Parathyroid adenoma (tissue), 2 donors: Measurements from ENCODE around the gene TSPOAP1.

ENCODE experiments used
- H2AFZ ChIP-seq: fragments of 300-600 bp; sonication (generic); one replicate; pipeline ENCODE4 v1.7.0; 2017; ENCODE audit warnings: antibody characterized with exemption, mild to moderate bottlenecking
- H3K27ac ChIP-seq: fragments of 300-600 bp; sonication (generic); one replicate; pipeline ENCODE4 v1.7.0; 2017
- H3K27me3 ChIP-seq: fragments of 300-600 bp; sonication (generic); one replicate; pipeline ENCODE4 v1.7.0; 2017; ENCODE audit warnings: low read length; ENCODE audit not compliant: control insufficient read depth, insufficient read depth
- H3K36me3 ChIP-seq: fragments of 300-600 bp; sonication (generic); one replicate; pipeline ENCODE4 v1.7.0; 2017; ENCODE audit warnings: low read length; ENCODE audit not compliant: control insufficient read depth, insufficient read depth
- H3K4me1 ChIP-seq: fragments of 300-600 bp; sonication (generic); one replicate; pipeline ENCODE4 v1.7.0; 2017; ENCODE audit warnings: control low read depth
- H3K4me2 ChIP-seq: fragments of 300-600 bp; sonication (generic); one replicate; pipeline ENCODE4 v1.7.0; 2017; ENCODE audit warnings: low read length
- H3K4me3 ChIP-seq: fragments of 300-600 bp; sonication (generic); one replicate; pipeline ENCODE4 v1.7.0; 2017; ENCODE audit warnings: low read depth, low read length
- H3K79me2 ChIP-seq: fragments of 300-600 bp; sonication (generic); one replicate; pipeline ENCODE4 v1.7.0; 2017; ENCODE audit warnings: control low read depth
- H3K9ac ChIP-seq: fragments of 300-600 bp; sonication (generic); one replicate; pipeline ENCODE4 v1.7.0; 2017; ENCODE audit warnings: mild to moderate bottlenecking
- H3K9me3 ChIP-seq: fragments of 300-600 bp; sonication (generic); one replicate; pipeline ENCODE4 v1.7.0; 2017; ENCODE audit warnings: low read length; ENCODE audit not compliant: control insufficient read depth
- TF ChIP-seq, protein P1 (sequence below): fragments of 300-600 bp; sonication (generic); IDR thresholded peaks from one replicate; pipeline ENCODE4 v1.7.0; 2017; ENCODE audit warnings: antibody characterized with exemption, mild to moderate bottlenecking
- donor health status: primary hyperparathyroidism.

TSPOAP1 gene, protein sequence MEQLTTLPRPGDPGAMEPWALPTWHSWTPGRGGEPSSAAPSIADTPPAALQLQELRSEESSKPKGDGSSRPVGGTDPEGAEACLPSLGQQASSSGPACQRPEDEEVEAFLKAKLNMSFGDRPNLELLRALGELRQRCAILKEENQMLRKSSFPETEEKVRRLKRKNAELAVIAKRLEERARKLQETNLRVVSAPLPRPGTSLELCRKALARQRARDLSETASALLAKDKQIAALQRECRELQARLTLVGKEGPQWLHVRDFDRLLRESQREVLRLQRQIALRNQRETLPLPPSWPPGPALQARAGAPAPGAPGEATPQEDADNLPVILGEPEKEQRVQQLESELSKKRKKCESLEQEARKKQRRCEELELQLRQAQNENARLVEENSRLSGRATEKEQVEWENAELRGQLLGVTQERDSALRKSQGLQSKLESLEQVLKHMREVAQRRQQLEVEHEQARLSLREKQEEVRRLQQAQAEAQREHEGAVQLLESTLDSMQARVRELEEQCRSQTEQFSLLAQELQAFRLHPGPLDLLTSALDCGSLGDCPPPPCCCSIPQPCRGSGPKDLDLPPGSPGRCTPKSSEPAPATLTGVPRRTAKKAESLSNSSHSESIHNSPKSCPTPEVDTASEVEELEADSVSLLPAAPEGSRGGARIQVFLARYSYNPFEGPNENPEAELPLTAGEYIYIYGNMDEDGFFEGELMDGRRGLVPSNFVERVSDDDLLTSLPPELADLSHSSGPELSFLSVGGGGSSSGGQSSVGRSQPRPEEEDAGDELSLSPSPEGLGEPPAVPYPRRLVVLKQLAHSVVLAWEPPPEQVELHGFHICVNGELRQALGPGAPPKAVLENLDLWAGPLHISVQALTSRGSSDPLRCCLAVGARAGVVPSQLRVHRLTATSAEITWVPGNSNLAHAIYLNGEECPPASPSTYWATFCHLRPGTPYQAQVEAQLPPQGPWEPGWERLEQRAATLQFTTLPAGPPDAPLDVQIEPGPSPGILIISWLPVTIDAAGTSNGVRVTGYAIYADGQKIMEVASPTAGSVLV (N-terminal part only)

DNA sequence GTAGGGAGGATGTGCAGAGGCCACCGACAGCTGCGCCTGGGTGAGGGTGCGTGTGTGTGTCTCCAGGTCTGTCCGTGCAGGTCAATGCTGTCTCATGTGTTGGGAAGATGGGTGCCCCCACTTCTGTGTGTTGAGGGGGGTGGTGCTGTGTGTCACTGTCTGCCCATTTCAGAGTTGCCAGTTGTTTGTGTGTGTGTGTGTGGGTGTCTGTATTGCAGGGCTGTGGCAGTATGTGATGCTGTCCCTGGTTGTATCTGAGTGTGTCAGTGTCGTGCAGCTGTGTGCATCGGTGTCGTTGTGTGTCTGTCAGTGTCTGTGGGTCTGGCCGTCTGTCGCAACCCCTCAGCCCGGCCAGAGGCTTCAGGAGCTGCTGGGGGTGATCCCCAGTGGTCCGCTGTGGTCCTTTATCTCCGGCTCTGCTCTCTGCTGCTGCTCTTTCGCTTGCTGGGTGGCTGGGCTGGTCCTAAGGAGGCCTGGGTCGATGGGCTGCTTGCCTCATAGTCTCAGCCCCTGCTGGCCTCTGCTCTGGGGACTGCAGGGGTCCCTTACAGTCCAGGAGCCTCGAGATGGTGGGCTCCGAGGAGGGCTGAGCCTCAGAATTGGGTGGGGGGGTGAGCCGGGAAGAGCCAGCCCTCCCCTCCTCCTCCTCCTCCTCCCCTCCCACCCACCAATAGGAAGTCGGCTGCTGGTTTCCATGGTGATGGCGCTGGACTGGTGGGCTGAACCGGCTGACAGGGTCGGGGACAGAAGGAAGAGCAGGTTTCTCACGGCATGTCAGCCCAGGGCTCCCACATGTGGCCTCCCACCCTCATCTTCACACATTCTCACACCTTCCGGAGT lies at the start of gene TSPOAP1:
Gene TSPOAP1, minus strand, starts transcription at position 601 of the 840 bp plus-strand sequence. CDS start 875 bp downstream, outside the sequence.
- Histone ChIP-seq H3K27ac (no peak within 1 kb of the TSS), H3K9me3 (no peaks in the 10 kb centered on the region), H3K36me3 (no peaks in the 10 kb centered on the region), H3K9ac (no peak within 1 kb of the TSS), H3K4me2 (no peak within 1 kb of the TSS), H3K4me1 (peaks cover 8% of the 10 kb centered on the region), H2AFZ (no peak within 1 kb of the TSS), H3K79me2 (no peaks in the 10 kb centered on the region), H3K4me3 (no peak within 1 kb of the TSS), H3K27me3 (no peaks in the 10 kb centered on the region)
- TF ChIP-seq, protein P1, sequence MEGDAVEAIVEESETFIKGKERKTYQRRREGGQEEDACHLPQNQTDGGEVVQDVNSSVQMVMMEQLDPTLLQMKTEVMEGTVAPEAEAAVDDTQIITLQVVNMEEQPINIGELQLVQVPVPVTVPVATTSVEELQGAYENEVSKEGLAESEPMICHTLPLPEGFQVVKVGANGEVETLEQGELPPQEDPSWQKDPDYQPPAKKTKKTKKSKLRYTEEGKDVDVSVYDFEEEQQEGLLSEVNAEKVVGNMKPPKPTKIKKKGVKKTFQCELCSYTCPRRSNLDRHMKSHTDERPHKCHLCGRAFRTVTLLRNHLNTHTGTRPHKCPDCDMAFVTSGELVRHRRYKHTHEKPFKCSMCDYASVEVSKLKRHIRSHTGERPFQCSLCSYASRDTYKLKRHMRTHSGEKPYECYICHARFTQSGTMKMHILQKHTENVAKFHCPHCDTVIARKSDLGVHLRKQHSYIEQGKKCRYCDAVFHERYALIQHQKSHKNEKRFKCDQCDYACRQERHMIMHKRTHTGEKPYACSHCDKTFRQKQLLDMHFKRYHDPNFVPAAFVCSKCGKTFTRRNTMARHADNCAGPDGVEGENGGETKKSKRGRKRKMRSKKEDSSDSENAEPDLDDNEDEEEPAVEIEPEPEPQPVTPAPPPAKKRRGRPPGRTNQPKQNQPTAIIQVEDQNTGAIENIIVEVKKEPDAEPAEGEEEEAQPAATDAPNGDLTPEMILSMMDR, result no peak

DNA sequence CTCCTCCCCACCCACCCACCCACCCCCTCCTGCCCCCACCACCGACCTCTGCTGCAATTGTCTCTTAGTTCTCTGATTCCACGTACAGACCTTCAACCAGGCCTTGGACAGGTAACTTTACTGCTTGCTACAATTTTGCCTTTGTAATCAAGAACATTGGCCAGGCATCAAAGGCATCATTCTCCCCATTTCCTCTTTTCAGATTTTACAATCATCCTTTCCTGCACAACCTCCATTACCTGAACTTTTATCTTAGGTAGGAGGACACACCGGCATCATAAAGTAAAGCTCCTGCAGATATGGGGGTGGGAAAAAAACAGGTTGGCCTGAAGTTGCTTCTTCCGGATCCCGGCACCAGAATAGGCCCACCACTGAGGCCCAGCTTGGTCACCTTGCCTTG lies 49.1 kb upstream of the TSPOAP1 start:
- Histone ChIP-seq H3K36me3 (no peaks in the 10 kb centered on the region), H3K4me3 (no peak overlapping the region), H2AFZ (no peak overlapping the region), H3K27ac (peak overlapping the region; percentile 49), H3K27me3 (no peaks in the 10 kb centered on the region), H3K4me1 (peaks cover 46% of the 10 kb centered on the region), H3K9ac (no peak overlapping the region), H3K9me3 (no peaks in the 10 kb centered on the region), H3K79me2 (no peaks in the 10 kb centered on the region), H3K4me2 (no peak overlapping the region)
- TF ChIP-seq, protein P1, result no peak

DNA sequence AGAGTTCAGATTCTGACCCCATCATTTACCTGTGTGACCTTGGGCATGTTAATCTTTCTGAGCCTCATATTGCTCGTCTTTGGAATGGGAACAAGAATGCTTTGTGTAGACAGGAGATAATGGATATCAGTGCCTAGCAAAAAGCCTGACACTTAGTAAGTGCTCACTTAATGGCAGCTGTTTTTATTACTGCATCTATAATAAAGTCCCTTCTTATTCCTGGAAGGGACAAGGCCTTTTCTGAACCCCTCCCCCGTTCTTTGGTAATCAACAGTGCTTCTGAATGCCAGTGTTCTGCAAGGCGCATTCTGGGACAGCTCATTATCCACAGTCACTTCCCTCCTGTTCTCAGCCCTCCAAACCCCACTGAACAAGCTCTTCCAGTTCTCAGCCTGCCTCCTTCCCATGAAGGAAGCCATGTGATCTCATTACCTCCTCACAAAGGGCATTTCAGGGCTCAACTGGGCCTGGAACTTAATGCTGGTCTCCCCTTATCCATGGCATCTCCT lies 48.6 kb upstream of the TSPOAP1 start:
- Histone ChIP-seq H3K4me2 (peak overlapping the region; percentile 37), H3K79me2 (peaks cover 4% of the 10 kb centered on the region), H3K27me3 (no peaks in the 10 kb centered on the region), H3K9ac (no peak overlapping the region), H3K4me3 (no peak overlapping the region), H3K36me3 (no peaks in the 10 kb centered on the region), H3K9me3 (no peaks in the 10 kb centered on the region), H3K4me1 (peaks cover 40% of the 10 kb centered on the region), H2AFZ (no peak overlapping the region), H3K27ac (peak overlapping the region; percentile 64)
- TF ChIP-seq, protein P1, result no peak

DNA sequence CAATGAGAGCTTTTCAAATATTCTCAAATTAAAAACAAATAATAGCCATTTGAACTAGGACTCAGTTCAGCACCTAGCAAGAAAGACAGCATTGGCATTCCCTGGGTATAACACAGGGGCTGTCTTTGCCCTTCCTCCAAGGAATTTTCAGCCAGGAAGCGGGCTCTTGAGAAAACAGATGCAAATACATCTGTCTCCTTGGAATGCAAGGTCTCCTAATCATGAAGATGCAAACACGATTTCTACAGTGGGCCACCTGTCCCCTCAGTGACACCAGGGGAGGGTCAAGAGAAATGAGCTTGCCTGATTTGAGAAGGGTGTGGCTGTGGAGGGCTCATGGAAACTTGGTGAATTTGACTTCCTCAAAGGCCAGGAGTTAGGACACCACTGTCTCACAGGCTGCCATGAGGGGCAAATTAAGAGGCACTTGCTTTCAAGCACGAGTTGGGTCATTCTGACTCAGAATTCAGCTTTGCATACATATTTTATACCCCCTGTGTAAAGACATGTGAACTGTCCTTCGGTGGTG lies 47.9 kb upstream of the TSPOAP1 start:
- H3K9me3 ChIP-seq, result no peaks in the 10 kb centered on the region
- H3K27me3 ChIP-seq, result no peaks in the 10 kb centered on the region
- H3K4me3 ChIP-seq, result no peak overlapping the region
- H2AFZ ChIP-seq, result no peak overlapping the region
- H3K4me1 ChIP-seq, result peaks cover 38% of the 10 kb centered on the region
- H3K36me3 ChIP-seq, result no peaks in the 10 kb centered on the region
- H3K4me2 ChIP-seq, result peak overlapping the region; percentile 37
- peak overlapping the region; percentile 64 for H3K27ac ChIP-seq
- no peak overlapping the region for H3K9ac ChIP-seq
- TF ChIP-seq, protein P1, result no peak
- peaks cover 8% of the 10 kb centered on the region for H3K79me2 ChIP-seq
